Gastrocnemius medialis (tissue), 4 donors: ENCODE measurements around the gene USP46.

Source experiments
- CTCF ChIP-seq, 5 experiments: fragments of 450-650 bp in 3 of 5; fragments of 200-600 bp in 2 of 5; sonication (generic) in 2 of 5; IDR thresholded peaks in 4 of 5; conservative IDR thresholded peaks in 1 of 5; 1 replicate in 4 of 5; 2 replicates in 1 of 5; pipeline ENCODE4 v1.5.1; 2016 to 2019; ENCODE audit warnings: antibody characterized with exemption in 5 of 5, mild to moderate bottlenecking in 3 of 5, moderate library complexity in 3 of 5
- POLR2A ChIP-seq, 2 donors: fragments of 450-650 bp; IDR thresholded peaks; one replicate each; pipeline ENCODE4 v1.6.1; 2017; ENCODE audit warnings: antibody characterized with exemption in 2 of 2, mild to moderate bottlenecking in 2 of 2, moderate library complexity in 2 of 2

GRCh38 chr4:52627876-52628275, 31.2 kb downstream of the USP46 start:
- TF ChIP-seq CTCF (IDR thresholded peaks at IDR 0.05 in 4 of 5, conservative IDR thresholded peaks at IDR 0.05 in 1 of 5) (no peak), POLR2A (IDR thresholded peaks at IDR 0.05) (no peak)
